ENCODE data around the gene COL25A1.

- no peak for TF ChIP-seq EZH2phosphoT487 (IDR thresholded peaks at IDR 0.05; ENCODE audit: low read depth)
- no peak for TF ChIP-seq CTCF (IDR thresholded peaks at IDR 0.05; ENCODE audit: low read depth, low read length)
Measured at GRCh38 chr4:108901291-108901690, 401.2 kb downstream of the COL25A1 start.
